AG09319 (cell line): ENCODE results near the gene LGR5.

Experiments
- DNase-seq: peaks from one replicate; pipeline ENCODE4 v3.0.0-alpha.2; 2010; ENCODE audit warnings: low read depth; ENCODE audit errors: extremely low read depth
- CTCF ChIP-seq: IDR thresholded peaks from 2 replicates; pipeline ENCODE4 v1.5.1; 2011; ENCODE audit warnings: low read depth, mild to moderate bottlenecking, inconsistent platforms, low read length, moderate library complexity

Gene LGR5

GRCh38 chr12:71448150-71448581, 8.6 kb downstream of the LGR5 start:
- DNase-seq: no peak
- no peak for TF ChIP-seq CTCF

- no peak for DNase-seq
- no peak for TF ChIP-seq CTCF
Observed at GRCh38 chr12:71449373-71450070, 9.9 kb downstream of the LGR5 start.

- DNase-seq: no peak
- TF ChIP-seq CTCF: no peak
Observed at GRCh38 chr12:71452006-71452405, 12.4 kb downstream of the LGR5 start.

GRCh38 chr12:71455028-71455737, 15.6 kb downstream of the LGR5 start:
- DNase-seq: no peak

GRCh38 chr12:71456316-71456715, 16.7 kb downstream of the LGR5 start:
- TF ChIP-seq CTCF: no peak
- no peak for DNase-seq

More at GRCh38 chr12:71455028-71455737, 15.6 kb downstream of the LGR5 start:
- no peak for TF ChIP-seq CTCF

GRCh38 chr12:71456990-71457389, 17.4 kb downstream of the LGR5 start:
- no peak for DNase-seq
- no peak for TF ChIP-seq CTCF

GRCh38 chr12:71460318-71460717, 20.7 kb downstream of the LGR5 start:
- TF ChIP-seq CTCF: no peak

More at GRCh38 chr12:71460318-71460717, 20.7 kb downstream of the LGR5 start:
- DNase-seq: no peak
